K562 (cell line): ENCODE measurements around the gene IRF3. TPM values are rescaled to one million over a fixed set of nuclear protein-coding genes. Genes with fewer than 3 reads are reported as not detected.

Experiments
- BACH1 ChIP-seq: fragments of 200-800 bp; sonication (Bioruptor generic); IDR thresholded peaks from 2 replicates; pipeline ENCODE4 v1.6.1; 2016; ENCODE audit warnings: missing genetic modification characterization, missing compliant biosample characterization
- CBX3 ChIP-seq, 2 experiments: IDR thresholded peaks; 1 replicate in 1 of 2; 2 replicates in 1 of 2; pipeline ENCODE4 v1.6.1; 2012; ENCODE audit warnings: inconsistent platforms in 2 of 2, low read length in 2 of 2, borderline replicate concordance in 1 of 2, control low read depth in 1 of 2
- CLOCK ChIP-seq: fragments of 250-450 bp; sonication (Bioruptor Pico); IDR thresholded peaks from 2 replicates; pipeline ENCODE4 v1.4.0; 2020; ENCODE audit warnings: mild to moderate bottlenecking, moderate library complexity, borderline replicate concordance
- CREBBP ChIP-seq: IDR thresholded peaks from one replicate; pipeline ENCODE4 v1.6.1; 2012; ENCODE audit warnings: low read depth, mild to moderate bottlenecking, control low read depth, inconsistent platforms, low read length
- E2F5 ChIP-seq: sonication (generic); formaldehyde crosslinking; IDR thresholded peaks from 2 replicates; pipeline ENCODE4 v1.8.0; 2022; ENCODE audit warnings: mild to moderate bottlenecking, missing genetic modification reagents
- ELF2 ChIP-seq: fragments of 250-450 bp; sonication (Bioruptor Pico); IDR thresholded peaks from 2 replicates; pipeline ENCODE4 v1.5.0; 2021; ENCODE audit warnings: mild to moderate bottlenecking
- HDGF ChIP-seq: fragments of 450-650 bp; IDR thresholded peaks from 2 replicates; pipeline ENCODE4 v1.6.1; 2016
- MIER1 ChIP-seq: fragments of 450-650 bp; IDR thresholded peaks from 2 replicates; pipeline ENCODE4 v1.6.1; 2016; ENCODE audit warnings: antibody characterized with exemption, mild to moderate bottlenecking, low read depth
- NUFIP1 ChIP-seq: fragments of 450-650 bp; IDR thresholded peaks from 2 replicates; pipeline ENCODE4 v1.6.1; 2018; ENCODE audit not compliant: partially characterized antibody
- PYGO2 ChIP-seq: fragments of 450-650 bp; IDR thresholded peaks from 2 replicates; pipeline ENCODE4 v1.6.1; 2016; ENCODE audit warnings: mild to moderate bottlenecking, missing genetic modification characterization, moderate library complexity, missing compliant biosample characterization
- RAD51 ChIP-seq: fragments of 450-650 bp; IDR thresholded peaks from 2 replicates; pipeline ENCODE4 v1.7.1; 2016; ENCODE audit warnings: low read depth, mild to moderate bottlenecking, borderline replicate concordance
- RFX1 ChIP-seq: fragments of 450-650 bp; IDR thresholded peaks from 2 replicates; pipeline ENCODE4 v1.6.1; 2016; ENCODE audit warnings: mild to moderate bottlenecking, moderate library complexity
- TCF7L2 ChIP-seq: fragments of 150-350 bp; IDR thresholded peaks from 2 replicates; pipeline ENCODE4 v1.6.1; 2016; ENCODE audit warnings: low read depth, mild to moderate bottlenecking, low read length, moderate library complexity
- TFAM ChIP-seq: fragments of 250-450 bp; sonication (Bioruptor Pico); conservative IDR thresholded peaks from 2 replicates; pipeline ENCODE4 v1.5.0; 2021; ENCODE audit warnings: mild to moderate bottlenecking, moderate library complexity
- XRCC4 ChIP-seq: IDR thresholded peaks from one replicate; pipeline ENCODE4 v1.6.1; 2011; ENCODE audit not compliant: insufficient read depth, insufficient read length; ENCODE audit errors: extremely low read depth
- ZFP1 ChIP-seq: fragments of 450-650 bp; formaldehyde crosslinking; IDR thresholded peaks from 2 replicates; pipeline ENCODE4 v1.4.0; 2020; ENCODE audit warnings: mild to moderate bottlenecking, mixed read lengths
- ZNF12 ChIP-seq: sonication (generic); formaldehyde crosslinking; IDR thresholded peaks from 2 replicates; pipeline ENCODE4 v1.4.0; 2020; ENCODE audit warnings: mild to moderate bottlenecking, missing genetic modification reagents
- ZNF316 ChIP-seq: fragments of 450-650 bp; IDR thresholded peaks from 2 replicates; pipeline ENCODE4 v1.6.1; 2016
- ZNF324 ChIP-seq: fragments of 250-450 bp; sonication (Bioruptor Pico); IDR thresholded peaks from 2 replicates; pipeline ENCODE4 v1.4.0; 2020; ENCODE audit warnings: mild to moderate bottlenecking
- ZSCAN32 ChIP-seq: fragments of 450-650 bp; formaldehyde crosslinking; IDR thresholded peaks from 2 replicates; pipeline ENCODE4 v1.4.0; 2020; ENCODE audit warnings: mild to moderate bottlenecking, moderate library complexity
- polyA plus RNA-seq, 8 experiments: library from polyadenylated mRNA; depleted of rRNA in 4 of 8; stranded (reverse) in 5 of 8; unstranded in 3 of 8; fragments of >200 nt; fragmentation: Nextera tagmentation in 2 of 8; fragmentation: Illumina TruSeq in 1 of 8; extraction: Ambion mirVana in 2 of 8; extraction: Trizol in 1 of 8; gene quantifications; 2 replicates each; pipeline versions ENCODE4 v1.2.1 to v1.2.3, GENCODE V29; 2011 to 2014; ENCODE audit warnings: inconsistent platforms in 1 of 8, missing spikeins in 1 of 8
- total RNA-seq, 7 experiments: library from RNA; depleted of rRNA in 6 of 7; stranded (reverse); fragments of >200 nt in 6 of 7; fragmentation: Illumina TruSeq in 2 of 7; extraction: Trizol in 2 of 7; gene quantifications; 2 replicates each; pipeline versions ENCODE4 v1.2.1 to v1.2.3, GENCODE V29; 2011 to 2021; ENCODE audit warnings: low replicate concordance in 1 of 7
- TF ChIP-seq, protein P1 (sequence below), 2 experiments: fragments of 450-650 bp in 1 of 2; sonication (generic) in 1 of 2; formaldehyde crosslinking; conservative IDR thresholded peaks; 2 replicates each; pipeline versions ENCODE4 v1.4.0 to v1.8.1; 2020 to 2022; ENCODE audit warnings: mild to moderate bottlenecking in 1 of 2, missing genetic modification reagents in 1 of 2
- TF ChIP-seq, protein P2 (sequence below): sonication (generic); formaldehyde crosslinking; IDR thresholded peaks from 2 replicates; pipeline ENCODE4 v1.8.1; 2023; ENCODE audit warnings: missing genetic modification reagents, mild to moderate bottlenecking, borderline replicate concordance

IRF3 gene
- total and polyA plus RNA-seq, 9 of the 15 experiments (the other 6 are each of a cell fraction or from before 2014, with no cell fraction given) = 7.5 to 145 (median 65.4) TPM

GRCh38 chr19:49712397-49712859 is 46.8 kb upstream of the IRF3 start (continued):
- TF ChIP-seq, protein P1, sequence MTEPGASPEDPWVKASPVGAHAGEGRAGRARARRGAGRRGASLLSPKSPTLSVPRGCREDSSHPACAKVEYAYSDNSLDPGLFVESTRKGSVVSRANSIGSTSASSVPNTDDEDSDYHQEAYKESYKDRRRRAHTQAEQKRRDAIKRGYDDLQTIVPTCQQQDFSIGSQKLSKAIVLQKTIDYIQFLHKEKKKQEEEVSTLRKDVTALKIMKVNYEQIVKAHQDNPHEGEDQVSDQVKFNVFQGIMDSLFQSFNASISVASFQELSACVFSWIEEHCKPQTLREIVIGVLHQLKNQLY (CRISPR knock-in tag; conservative IDR thresholded peaks at IDR 0.05) = no peak
- TF ChIP-seq RFX1 (no peak), ZNF316 (peak; percentile 96), PYGO2 (tag) (no peak), HDGF (peak; percentile 99), ELF2 (no peak), ZFP1 (CRISPR knock-in tag) (no peak), ZSCAN32 (no peak), CBX3 (IDR thresholded peaks at IDR 0.05; ENCODE audit: borderline replicate concordance in 1 of 2, low read length in 2 of 2) (no peak), XRCC4 (no peak), ZNF324 (no peak), TCF7L2 (no peak), CLOCK (CRISPR knock-in tag) (no peak), ZNF12 (CRISPR knock-in tag) (no peak), BACH1 (no peak), CREBBP (no peak), MIER1 (no peak), NUFIP1 (no peak), E2F5 (CRISPR knock-in tag) (no peak), TFAM (CRISPR knock-in tag) (no peak), RAD51 (no peak)
- TF ChIP-seq, protein P2, sequence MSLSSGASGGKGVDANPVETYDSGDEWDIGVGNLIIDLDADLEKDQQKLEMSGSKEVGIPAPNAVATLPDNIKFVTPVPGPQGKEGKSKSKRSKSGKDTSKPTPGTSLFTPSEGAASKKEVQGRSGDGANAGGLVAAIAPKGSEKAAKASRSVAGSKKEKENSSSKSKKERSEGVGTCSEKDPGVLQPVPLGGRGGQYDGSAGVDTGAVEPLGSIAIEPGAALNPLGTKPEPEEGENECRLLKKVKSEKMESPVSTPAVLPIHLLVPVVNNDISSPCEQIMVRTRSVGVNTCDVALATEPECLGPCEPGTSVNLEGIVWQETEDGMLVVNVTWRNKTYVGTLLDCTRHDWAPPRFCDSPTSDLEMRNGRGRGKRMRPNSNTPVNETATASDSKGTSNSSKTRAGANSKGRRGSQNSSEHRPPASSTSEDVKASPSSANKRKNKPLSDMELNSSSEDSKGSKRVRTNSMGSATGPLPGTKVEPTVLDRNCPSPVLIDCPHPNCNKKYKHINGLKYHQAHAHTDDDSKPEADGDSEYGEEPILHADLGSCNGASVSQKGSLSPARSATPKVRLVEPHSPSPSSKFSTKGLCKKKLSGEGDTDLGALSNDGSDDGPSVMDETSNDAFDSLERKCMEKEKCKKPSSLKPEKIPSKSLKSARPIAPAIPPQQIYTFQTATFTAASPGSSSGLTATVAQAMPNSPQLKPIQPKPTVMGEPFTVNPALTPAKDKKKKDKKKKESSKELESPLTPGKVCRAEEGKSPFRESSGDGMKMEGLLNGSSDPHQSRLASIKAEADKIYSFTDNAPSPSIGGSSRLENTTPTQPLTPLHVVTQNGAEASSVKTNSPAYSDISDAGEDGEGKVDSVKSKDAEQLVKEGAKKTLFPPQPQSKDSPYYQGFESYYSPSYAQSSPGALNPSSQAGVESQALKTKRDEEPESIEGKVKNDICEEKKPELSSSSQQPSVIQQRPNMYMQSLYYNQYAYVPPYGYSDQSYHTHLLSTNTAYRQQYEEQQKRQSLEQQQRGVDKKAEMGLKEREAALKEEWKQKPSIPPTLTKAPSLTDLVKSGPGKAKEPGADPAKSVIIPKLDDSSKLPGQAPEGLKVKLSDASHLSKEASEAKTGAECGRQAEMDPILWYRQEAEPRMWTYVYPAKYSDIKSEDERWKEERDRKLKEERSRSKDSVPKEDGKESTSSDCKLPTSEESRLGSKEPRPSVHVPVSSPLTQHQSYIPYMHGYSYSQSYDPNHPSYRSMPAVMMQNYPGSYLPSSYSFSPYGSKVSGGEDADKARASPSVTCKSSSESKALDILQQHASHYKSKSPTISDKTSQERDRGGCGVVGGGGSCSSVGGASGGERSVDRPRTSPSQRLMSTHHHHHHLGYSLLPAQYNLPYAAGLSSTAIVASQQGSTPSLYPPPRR (CRISPR knock-in tag) = no peak
